DOHH2 (cell line): ENCODE measurements around the gene OPA3.

Source experiments
- H3F3A ChIP-seq: fragments of 200-600 bp; sonication (generic), shearing (Covaris generic); 2 replicates; pipeline ENCODE4 v1.6.0; 2016; ENCODE audit warnings: antibody characterized with exemption, mild to moderate bottlenecking; ENCODE audit not compliant: control insufficient read depth, insufficient read depth
- H3K27ac ChIP-seq: fragments of 200-600 bp; sonication (generic); 2 replicates; pipeline ENCODE4 v1.5.1; 2014; ENCODE audit warnings: low read depth, mild to moderate bottlenecking, low read length, moderate library complexity
- H3K27me3 ChIP-seq: fragments of 200-600 bp; sonication (generic); 2 replicates; pipeline ENCODE4 v1.6.1; 2014; ENCODE audit warnings: mild to moderate bottlenecking, low read length, mixed read lengths; ENCODE audit not compliant: control insufficient read depth
- H3K36me3 ChIP-seq: fragments of 200-600 bp; sonication (generic); 2 replicates; pipeline ENCODE4 v1.6.1; 2014; ENCODE audit warnings: mild to moderate bottlenecking, low read length, moderate library complexity, mixed read lengths; ENCODE audit not compliant: control insufficient read depth
- H3K4me1 ChIP-seq: fragments of 200-600 bp; sonication (generic); 2 replicates; pipeline ENCODE4 v1.6.1; 2014; ENCODE audit warnings: mild to moderate bottlenecking, low read length, mixed read lengths; ENCODE audit not compliant: control insufficient read depth
- H3K4me2 ChIP-seq: fragments of 200-600 bp; sonication (generic); 2 replicates; pipeline ENCODE4 v1.6.0; 2014; ENCODE audit warnings: mild to moderate bottlenecking, low read length, moderate library complexity
- H3K4me3 ChIP-seq: fragments of 200-600 bp; sonication (generic); 2 replicates; pipeline ENCODE4 v1.5.1; 2014; ENCODE audit warnings: mild to moderate bottlenecking, low read length, mixed read lengths
- H3K79me2 ChIP-seq: fragments of 200-600 bp; sonication (generic); 2 replicates; pipeline ENCODE4 v1.6.1; 2014; ENCODE audit warnings: mild to moderate bottlenecking, low read length, mixed read lengths; ENCODE audit not compliant: control insufficient read depth
- H3K9me2 ChIP-seq: fragments of 200-600 bp; sonication (generic); replicated peaks from 2 replicates; pipeline ENCODE4 v1.6.1; 2014; ENCODE audit warnings: mild to moderate bottlenecking, low read length, mixed read lengths; ENCODE audit not compliant: control insufficient read depth
- H3K9me3 ChIP-seq: fragments of 200-600 bp; sonication (generic); 2 replicates; pipeline ENCODE4 v1.6.1; 2014; ENCODE audit warnings: antibody characterized with exemption, low read length, mixed read lengths; ENCODE audit not compliant: control insufficient read depth, insufficient read depth
- H4K20me1 ChIP-seq: fragments of 200-600 bp; sonication (generic); 2 replicates; pipeline ENCODE4 v1.6.0; 2014; ENCODE audit warnings: low read depth, mild to moderate bottlenecking, antibody characterized with exemption, low read length, moderate library complexity; ENCODE audit not compliant: control insufficient read depth, insufficient read depth
- CTCF ChIP-seq: fragments of 200-600 bp; sonication (generic); IDR thresholded peaks from one replicate; pipeline ENCODE4 v1.5.1; 2014; ENCODE audit warnings: antibody characterized with exemption, mild to moderate bottlenecking, low read depth, low read length; ENCODE audit not compliant: poor library complexity, severe bottlenecking
- EZH2phosphoT487 ChIP-seq: fragments of 200-600 bp; sonication (generic); IDR thresholded peaks from 2 replicates; pipeline ENCODE4 v1.6.1; 2017; ENCODE audit warnings: borderline replicate concordance, mild to moderate bottlenecking, antibody characterized with exemption, low read length, moderate library complexity, mixed read lengths

Gene OPA3

GRCh38 chr19:45584332-45585157 lies at the start of gene OPA3:
TSS of gene OPA3 (minus strand) at chr19:45584802. CDS start at chr19:45584764, 38 bp downstream.
- peaks cover 31% of the 10 kb centered on the region for H3K79me2 ChIP-seq
- H3K4me3 ChIP-seq, result peak within 1 kb of the TSS; percentile 92
- no peaks in the 10 kb centered on the region for H4K20me1 ChIP-seq
- no peak for TF ChIP-seq CTCF
- TF ChIP-seq EZH2phosphoT487, result no peak
- H3F3A ChIP-seq, result no peaks in the 10 kb centered on the region; the same call in 1 of the 2 replicates
- no peaks in the 10 kb centered on the region for H3K9me2 ChIP-seq
- no peaks in the 10 kb centered on the region for H3K27me3 ChIP-seq
- peak within 1 kb of the TSS; percentile 70 for H3K27ac ChIP-seq
- H3K4me1 ChIP-seq, result peaks cover 10% of the 10 kb centered on the region
- peaks cover 3% of the 10 kb centered on the region; the same call in 1 of the 2 replicates for H3K36me3 ChIP-seq
- H3K4me2 ChIP-seq, result peak within 1 kb of the TSS; percentile 85
- H3K9me3 ChIP-seq, result no peaks in the 10 kb centered on the region

- H3F3A ChIP-seq, result no peaks in the 10 kb centered on the region
- peaks cover 9% of the 10 kb centered on the region for H3K4me1 ChIP-seq
- H3K4me3 ChIP-seq, result no peak overlapping the region
- H4K20me1 ChIP-seq, result no peaks in the 10 kb centered on the region
- H3K9me2 ChIP-seq, result no peaks in the 10 kb centered on the region
- no peak overlapping the region for H3K4me2 ChIP-seq
- H3K79me2 ChIP-seq, result no peaks in the 10 kb centered on the region
- H3K9me3 ChIP-seq, result no peaks in the 10 kb centered on the region
- TF ChIP-seq CTCF, result no peak
- TF ChIP-seq EZH2phosphoT487, result no peak
- no peaks in the 10 kb centered on the region for H3K27me3 ChIP-seq
- H3K36me3 ChIP-seq, result peaks cover 3% of the 10 kb centered on the region; the same call in 1 of the 2 replicates
- no peak overlapping the region for H3K27ac ChIP-seq
These were observed 48.0 kb upstream of the OPA3 start for GRCh38 chr19:45632468-45633196.

GRCh38 chr19:45630463-45630862 lies 45.9 kb upstream of the OPA3 start:
- no peak overlapping the region for H3K27ac ChIP-seq
- H3K9me3 ChIP-seq, result no peaks in the 10 kb centered on the region
- H3K79me2 ChIP-seq, result no peaks in the 10 kb centered on the region
- TF ChIP-seq EZH2phosphoT487 (no peak), CTCF (no peak)
- no peaks in the 10 kb centered on the region for H3K9me2 ChIP-seq
- H4K20me1 ChIP-seq, result no peaks in the 10 kb centered on the region
- H3K27me3 ChIP-seq, result no peaks in the 10 kb centered on the region
- H3K4me2 ChIP-seq, result no peak overlapping the region
- peaks cover 3% of the 10 kb centered on the region; the same call in 1 of the 2 replicates for H3K36me3 ChIP-seq
- H3K4me3 ChIP-seq, result no peak overlapping the region
- peaks cover 9% of the 10 kb centered on the region for H3K4me1 ChIP-seq
- H3F3A ChIP-seq, result no peaks in the 10 kb centered on the region
